Measurements from ENCODE around the gene APLP1.

DNA sequence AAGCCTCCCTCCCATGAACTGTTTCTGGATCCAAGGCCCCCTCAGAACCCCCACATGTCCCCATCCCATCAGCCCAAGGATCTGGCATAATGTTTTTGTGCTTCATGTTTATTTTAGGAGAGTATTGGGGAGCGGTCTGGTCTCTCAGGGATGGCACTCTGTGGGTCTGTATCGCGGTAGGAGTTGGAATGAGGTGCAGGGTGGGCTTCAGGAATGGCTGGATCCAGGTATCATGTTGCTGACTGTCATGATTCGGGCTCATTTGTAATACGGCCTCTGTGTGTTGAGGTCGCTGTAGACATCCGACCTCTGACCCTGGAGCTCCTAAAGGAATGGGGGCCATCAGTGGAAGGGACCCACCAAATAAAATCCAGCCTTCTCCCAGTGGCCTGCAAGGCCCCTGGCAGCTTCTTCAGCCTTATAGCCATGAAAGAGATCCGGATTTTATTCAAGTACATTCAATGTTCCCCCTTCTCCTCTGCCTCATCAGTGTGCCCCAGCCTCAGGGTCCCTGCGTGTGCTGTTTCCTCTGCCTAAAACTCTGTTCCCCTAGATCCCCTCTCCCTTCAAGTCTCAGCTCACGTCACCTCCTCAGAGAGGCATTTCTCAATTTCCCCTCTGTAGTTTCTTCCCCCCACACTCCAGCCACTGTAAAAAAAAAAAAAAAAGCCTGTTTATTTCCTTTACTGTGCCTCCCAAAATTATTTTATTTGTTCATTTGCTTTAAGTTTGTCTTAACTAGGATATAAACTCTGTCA lies 36.1 kb downstream of the APLP1 start:
- TF ChIP-seq CTCF (IDR thresholded peaks at IDR 0.05; ENCODE audit: low read depth, low read length) (no peak), POLR2A (IDR thresholded peaks at IDR 0.05; ENCODE audit: extremely low read depth, insufficient read length) (no peak), MYC (IDR thresholded peaks at IDR 0.05; ENCODE audit: low read depth, low read length) (no peak), MAX (IDR thresholded peaks at IDR 0.05; ENCODE audit: low read depth, low read length) (no peak)
